Endothelial cell of umbilical vein (primary cell): ENCODE measurements around the gene KCNJ6.
"Not testable (repeated sequence)": the region's sequence is repeated elsewhere in the genome, so short reads cannot be mapped to it uniquely, and the experiment has no call there.

Experiments used
- EZH2 ChIP-seq: IDR thresholded peaks from 2 replicates; pipeline ENCODE4 v1.6.1; 2012; ENCODE audit warnings: borderline replicate concordance, low read depth, mild to moderate bottlenecking, moderate library complexity, low read length, inconsistent platforms; ENCODE audit not compliant: severe bottlenecking
- FOS ChIP-seq: IDR thresholded peaks from 2 replicates; pipeline ENCODE4 v1.6.1; 2011; ENCODE audit warnings: mild to moderate bottlenecking, low read length, moderate library complexity, borderline replicate concordance; ENCODE audit not compliant: insufficient read depth
- JUN ChIP-seq: IDR thresholded peaks from 2 replicates; pipeline ENCODE4 v1.6.1; 2011; ENCODE audit warnings: borderline replicate concordance, low read depth; ENCODE audit not compliant: insufficient read length, insufficient read depth
- POLR2A ChIP-seq: IDR thresholded peaks from 2 replicates; pipeline ENCODE4 v1.6.1; 2012; ENCODE audit warnings: low read depth, mild to moderate bottlenecking, control low read depth, low read length
- POLR2AphosphoS5 ChIP-seq: IDR thresholded peaks from 2 replicates; pipeline ENCODE4 v1.6.1; 2012; ENCODE audit warnings: low read depth, mild to moderate bottlenecking, control low read depth, low read length, moderate library complexity; ENCODE audit not compliant: insufficient read depth
- TF ChIP-seq, protein P1 (sequence below), 2 donors: IDR thresholded peaks; 1 replicate in 1 of 2; 2 replicates in 1 of 2; pipeline ENCODE4 v1.5.1; 2011; ENCODE audit warnings: low read length in 2 of 2, mild to moderate bottlenecking in 2 of 2, moderate library complexity in 2 of 2, control low read depth in 1 of 2, inconsistent platforms in 1 of 2, low read depth in 1 of 2; ENCODE audit not compliant: insufficient read depth in 1 of 2; ENCODE audit errors: extremely low read depth in 1 of 2
- TF ChIP-seq, protein P2 (sequence below): IDR thresholded peaks from 2 replicates; pipeline ENCODE4 v1.6.1; 2011; ENCODE audit not compliant: insufficient read depth, insufficient read length

DNA sequence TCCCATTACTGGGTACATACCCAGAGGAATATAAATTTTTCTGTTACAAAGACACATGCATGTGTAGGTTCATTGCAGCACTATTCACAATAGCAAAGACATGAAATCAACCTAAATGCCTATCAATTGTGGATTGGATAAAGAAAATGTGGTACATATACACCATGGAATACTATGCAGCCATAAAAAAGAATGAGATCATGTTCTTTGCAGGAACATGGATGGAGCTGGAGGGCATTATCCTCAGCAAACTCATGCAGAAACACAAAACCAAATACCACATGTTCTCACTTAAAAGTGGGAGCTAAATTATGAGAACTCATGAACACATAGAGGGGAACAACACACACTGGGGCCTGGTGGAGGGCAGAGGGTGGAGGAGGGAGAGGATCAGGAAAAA, 272.4 kb downstream of the KCNJ6 start:
- not testable (repeated sequence) for TF ChIP-seq JUN, FOS, POLR2A, POLR2AphosphoS5, EZH2
- TF ChIP-seq, protein P1, sequence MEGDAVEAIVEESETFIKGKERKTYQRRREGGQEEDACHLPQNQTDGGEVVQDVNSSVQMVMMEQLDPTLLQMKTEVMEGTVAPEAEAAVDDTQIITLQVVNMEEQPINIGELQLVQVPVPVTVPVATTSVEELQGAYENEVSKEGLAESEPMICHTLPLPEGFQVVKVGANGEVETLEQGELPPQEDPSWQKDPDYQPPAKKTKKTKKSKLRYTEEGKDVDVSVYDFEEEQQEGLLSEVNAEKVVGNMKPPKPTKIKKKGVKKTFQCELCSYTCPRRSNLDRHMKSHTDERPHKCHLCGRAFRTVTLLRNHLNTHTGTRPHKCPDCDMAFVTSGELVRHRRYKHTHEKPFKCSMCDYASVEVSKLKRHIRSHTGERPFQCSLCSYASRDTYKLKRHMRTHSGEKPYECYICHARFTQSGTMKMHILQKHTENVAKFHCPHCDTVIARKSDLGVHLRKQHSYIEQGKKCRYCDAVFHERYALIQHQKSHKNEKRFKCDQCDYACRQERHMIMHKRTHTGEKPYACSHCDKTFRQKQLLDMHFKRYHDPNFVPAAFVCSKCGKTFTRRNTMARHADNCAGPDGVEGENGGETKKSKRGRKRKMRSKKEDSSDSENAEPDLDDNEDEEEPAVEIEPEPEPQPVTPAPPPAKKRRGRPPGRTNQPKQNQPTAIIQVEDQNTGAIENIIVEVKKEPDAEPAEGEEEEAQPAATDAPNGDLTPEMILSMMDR (IDR thresholded peaks at IDR 0.05; ENCODE audit: extremely low read depth in 1 of 2, insufficient read depth in 1 of 2, low read depth in 1 of 2, low read length in 2 of 2) = not testable (repeated sequence)
- TF ChIP-seq, protein P2, sequence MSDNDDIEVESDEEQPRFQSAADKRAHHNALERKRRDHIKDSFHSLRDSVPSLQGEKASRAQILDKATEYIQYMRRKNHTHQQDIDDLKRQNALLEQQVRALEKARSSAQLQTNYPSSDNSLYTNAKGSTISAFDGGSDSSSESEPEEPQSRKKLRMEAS = not testable (repeated sequence)
